HG02571 (cell line): ENCODE results near the gene TAC4.

Experiments used
- ATAC-seq: cut with Tn5 transposase; IDR thresholded peaks from one replicate; pipeline ENCODE4 v1.9.1; 2021; ENCODE audit warnings: mild to moderate bottlenecking, moderate library complexity; ENCODE audit not compliant: unreplicated experiment

Gene TAC4

DNA sequence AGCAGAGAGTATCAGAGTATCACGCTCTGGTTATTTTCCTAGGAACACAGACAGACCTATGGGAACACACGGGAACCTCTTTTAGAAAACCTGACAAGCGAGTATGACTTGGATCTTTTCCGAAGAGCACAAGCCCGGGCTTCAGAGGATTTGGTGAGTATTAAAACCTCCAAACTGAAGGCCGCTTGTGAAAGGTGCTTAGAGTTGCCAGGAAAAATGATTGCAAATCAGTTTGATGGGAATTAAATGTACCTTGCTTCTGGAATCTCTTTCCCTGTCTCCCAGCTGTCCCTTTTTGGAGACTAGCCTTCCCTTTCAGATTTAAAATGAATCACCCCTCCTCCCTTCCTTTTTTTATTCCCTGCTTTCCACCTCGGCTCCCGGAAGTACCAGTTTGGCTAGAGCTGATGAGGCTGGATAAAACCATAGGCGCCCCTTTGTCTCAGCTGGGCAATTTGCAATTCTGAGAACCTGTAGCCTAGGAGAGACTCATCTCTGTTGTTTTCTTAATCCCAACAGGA, 32.0 kb downstream of the TAC4 start:
- no peak for ATAC-seq

DNA sequence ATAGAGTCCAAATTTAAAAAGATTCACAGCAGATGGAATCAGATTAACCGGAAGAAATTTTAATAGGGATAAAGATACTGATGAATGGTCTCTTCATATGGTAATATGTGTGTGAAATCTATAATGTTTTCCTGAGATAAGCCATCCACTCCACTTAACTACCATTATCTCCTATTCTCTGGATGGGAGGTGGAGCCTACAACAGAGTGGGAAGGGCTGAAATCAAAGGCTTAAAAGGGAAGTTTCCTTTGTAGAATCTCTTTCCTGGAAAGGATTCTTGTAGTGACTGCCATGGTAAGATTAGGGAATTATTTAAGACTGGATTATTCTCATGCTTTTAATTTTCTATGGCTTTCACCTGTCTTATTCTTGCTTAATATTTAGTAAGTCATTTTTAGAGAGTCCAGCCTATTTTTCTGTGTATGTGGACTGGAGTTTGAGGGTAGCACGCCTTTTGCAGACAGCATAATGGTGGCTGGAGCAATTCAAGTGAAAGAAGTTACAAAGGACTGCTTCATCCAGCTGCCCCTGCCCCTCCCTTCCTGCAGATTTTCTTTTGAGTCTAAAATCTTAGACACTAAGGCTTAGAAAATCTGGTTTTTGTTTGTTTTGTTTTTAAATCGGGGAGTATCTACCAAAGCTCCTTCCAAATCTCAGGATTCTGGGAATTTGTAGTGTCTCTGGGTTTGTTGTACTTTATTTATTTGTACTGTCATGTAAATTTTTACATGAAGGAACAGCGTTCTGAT, 32.9 kb downstream of the TAC4 start:
- no peak for ATAC-seq

DNA sequence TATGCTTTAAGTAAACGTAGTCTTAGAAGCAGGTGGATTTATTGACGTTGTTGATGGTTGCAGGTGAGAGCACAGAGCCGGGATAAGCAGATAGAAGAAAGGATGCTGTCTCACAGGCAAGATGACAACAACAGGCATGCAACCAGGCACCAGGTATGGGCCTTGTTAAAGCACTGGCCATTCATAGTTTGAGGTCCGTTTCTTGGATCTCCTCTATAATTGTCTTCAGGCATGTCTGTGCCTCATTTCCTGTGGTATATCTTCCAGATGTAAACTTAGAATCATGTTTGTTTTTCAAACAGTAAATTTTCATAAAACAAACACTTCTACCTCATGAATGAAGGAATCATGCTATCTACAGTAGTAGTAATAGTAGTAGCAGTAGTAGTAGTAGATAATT, 38.8 kb downstream of the TAC4 start:
- ATAC-seq = no peak

DNA sequence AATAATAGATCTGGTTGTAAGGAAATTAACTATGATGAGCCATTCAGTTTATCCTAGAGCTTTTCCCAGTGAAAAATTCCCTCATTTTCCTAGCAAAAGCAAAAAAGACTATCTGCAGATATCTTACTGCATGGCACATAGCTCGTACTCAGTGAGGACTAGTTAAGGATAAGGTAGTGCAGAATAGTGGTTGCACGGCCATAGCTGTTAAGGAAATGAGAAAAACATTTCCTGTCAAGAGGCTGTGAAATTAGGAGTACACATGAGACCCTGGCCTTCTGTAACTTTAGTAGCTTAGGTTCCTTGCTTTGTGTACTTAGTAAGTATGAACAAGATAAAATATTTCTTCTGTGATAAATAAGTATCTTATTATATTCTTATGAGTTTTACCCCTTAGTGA, 49.1 kb downstream of the TAC4 start:
- ATAC-seq = no peak

DNA sequence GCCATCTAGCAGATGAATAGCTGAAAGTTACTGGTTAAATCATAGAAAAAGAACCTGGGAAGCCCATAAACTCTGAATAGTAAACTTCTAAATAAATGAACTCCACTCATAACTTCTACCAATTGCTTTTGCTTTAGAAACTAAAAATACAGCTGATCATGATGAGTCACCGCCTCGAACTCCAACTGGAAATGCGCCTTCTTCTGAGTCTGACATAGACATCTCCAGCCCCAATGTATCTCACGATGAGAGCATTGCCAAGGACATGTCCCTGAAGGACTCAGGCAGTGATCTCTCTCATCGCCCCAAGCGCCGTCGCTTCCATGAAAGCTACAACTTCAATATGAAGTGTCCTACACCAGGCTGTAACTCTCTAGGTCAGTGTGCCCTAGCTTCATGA, 49.7 kb downstream of the TAC4 start:
- ATAC-seq = no peak

DNA sequence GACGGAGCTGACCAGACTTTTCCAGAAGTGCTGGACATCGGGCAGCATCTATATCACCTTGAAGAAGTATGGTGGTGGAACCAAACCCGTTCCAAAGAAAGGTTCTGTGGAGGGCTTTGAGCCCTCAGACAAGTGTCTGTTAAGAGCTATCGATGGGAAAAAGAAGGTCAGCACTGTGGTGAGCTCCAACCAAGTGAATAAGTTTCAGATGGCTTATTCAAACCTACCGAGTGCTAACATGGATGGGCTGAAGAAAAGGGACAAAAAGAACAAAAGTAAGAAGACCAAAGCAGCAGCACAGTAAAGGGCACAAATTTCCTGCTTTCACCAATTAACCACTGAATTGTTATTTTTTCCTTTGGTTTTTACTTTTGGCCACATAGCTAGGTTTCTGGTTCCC, 52.5 kb downstream of the TAC4 start:
- no peak for ATAC-seq

DNA sequence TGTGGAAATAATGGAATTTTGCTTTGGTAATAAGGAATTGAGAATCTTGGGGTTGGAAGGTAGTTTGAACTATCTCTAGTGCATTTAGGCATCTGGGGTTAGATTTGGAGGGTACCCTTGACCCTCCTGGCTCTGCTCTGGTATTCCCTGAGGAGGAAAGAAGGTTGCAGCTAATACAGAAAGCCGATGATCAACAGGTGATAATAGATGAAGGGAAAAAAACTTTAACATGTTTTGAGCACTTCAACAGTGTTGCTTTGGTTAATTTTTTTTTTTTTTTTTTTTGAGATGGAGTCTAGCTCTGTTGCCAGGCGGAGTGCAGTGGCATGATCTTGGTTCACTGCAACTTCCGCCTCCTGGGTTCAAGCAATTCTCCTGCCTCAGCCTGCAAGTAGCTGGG, 54.6 kb downstream of the TAC4 start:
- no peak for ATAC-seq

DNA sequence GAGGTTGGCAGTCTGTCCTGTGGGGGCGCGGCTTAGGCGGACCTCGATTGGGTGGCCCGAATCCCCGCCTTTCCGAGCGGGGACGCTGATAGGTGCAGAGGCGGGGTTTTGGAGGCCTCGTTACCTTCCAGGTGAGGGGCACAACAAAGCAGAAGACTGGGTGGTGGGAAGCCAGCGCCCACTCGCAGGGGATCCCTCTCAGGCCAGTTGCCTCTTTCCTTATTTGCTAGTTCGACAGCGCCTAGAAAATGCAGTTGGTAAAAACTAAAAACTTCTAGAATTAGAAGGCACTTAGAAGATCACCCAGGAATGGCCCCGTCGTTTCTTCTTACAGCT, 58.7 kb downstream of the TAC4 start:
- no peak for ATAC-seq

DNA sequence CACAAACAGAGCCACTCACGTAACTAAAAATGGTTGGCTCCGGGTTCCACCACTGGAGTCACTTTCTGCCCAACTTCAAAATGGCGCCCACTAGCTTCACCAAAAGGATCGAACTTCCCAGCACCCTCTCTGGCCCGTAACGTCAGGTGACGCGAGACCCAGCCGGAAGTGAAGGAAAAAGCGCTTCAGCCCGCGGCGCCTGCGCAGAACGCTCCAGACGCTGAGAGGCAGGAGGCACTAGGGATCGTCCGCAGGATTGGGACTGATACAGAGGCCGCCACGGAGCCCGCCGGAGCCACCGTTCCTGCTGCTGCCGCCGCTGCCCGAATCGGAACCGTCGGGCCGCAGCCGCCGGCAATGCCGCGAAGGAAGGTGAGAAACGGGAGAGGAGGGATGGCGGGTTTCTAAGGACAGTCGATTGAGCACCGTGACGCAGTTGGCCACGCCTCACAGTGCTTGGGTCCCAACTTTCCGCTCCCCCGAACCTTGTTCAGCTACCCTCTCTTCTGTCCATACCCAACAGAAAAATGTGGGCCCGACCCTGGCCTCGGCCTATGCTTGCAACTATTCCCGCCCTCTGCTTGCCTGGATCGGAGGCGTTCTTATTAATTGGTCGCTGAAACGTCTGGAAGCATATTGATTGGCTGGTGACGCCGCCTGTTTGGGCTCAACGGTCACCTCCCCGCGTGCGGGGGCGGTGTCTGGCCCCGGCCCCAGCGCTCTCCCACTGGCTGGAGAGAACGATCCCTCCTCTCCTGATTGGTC, 59.2 kb downstream of the TAC4 start, which contains the start of gene KAT7:
TSS of gene KAT7 (plus strand) at position 204 of the 765 bp plus-strand sequence. CDS start at position 358, 154 bp downstream.
- peak; percentile 82 for ATAC-seq
